Activated CD8-positive, alpha-beta memory T cell treated with anti-CD3 and anti-CD28 coated beads for 48 hours (primary cell): ENCODE data around the gene PKHD1.

ENCODE experiments used
- DNase-seq, 3 experiments: peaks; one replicate each; pipeline ENCODE4 v3.0.0-alpha.2; 2020; ENCODE audit warnings: low read depth in 2 of 3, low spot score in 2 of 3

The PKHD1 gene

DNA sequence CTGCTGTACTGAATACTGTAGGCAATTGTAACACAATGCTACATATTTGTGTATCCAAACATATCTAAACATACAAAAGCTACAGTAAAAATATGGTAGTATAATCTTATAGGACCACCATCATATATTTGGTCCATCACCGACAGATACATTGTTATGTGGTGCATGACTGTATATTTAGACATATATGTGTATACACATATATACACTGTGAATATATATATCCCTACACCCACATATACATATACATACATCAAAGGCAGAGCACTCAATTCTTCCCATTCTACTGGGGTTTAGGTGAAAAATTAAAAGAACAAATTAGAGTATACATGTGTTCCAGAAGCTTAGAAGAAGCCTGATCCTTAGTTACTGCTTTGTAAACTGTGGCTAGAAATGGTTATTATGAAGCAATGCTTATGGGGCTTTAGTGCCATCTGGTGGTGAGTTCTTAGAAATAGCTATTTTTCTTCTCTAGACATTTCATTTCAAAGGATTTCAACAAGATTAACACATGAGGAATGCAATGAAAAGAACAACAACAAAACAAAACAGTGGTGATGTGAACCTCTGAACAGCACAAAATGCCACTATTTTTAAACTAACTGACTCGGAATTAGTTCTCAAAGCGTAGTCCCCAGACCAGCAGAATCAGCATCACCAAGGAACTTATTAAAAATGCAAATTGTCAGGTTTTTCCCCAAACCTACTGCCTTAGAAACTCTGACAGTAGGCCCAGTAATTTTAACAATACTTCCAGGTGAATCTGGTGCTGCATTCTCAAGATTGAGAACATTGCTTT lies 38.0 kb downstream of the PKHD1 start:
- DNase-seq = no peak

- DNase-seq = no peak
Measured at GRCh38 chr6:52046456-52046855, 41.0 kb downstream of the PKHD1 start.

DNA sequence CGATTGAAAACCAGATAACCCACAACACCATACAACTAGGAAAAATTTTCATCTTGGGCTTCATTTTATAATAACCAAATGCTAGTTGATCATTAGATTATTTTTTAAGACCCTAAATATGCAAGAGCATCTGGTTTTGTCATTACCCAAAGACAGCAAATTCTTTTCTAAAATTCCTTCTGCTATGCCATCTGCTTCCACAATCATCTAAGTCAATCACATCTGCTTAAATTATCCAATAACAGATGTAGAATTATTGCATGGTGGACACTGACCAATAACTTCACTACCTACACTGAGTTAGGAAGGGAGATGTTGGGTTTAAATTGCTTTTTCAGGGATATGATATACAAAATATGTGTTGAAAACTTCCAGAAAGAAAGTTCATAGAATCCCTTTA lies 41.9 kb downstream of the PKHD1 start:
- no peak for DNase-seq

DNA sequence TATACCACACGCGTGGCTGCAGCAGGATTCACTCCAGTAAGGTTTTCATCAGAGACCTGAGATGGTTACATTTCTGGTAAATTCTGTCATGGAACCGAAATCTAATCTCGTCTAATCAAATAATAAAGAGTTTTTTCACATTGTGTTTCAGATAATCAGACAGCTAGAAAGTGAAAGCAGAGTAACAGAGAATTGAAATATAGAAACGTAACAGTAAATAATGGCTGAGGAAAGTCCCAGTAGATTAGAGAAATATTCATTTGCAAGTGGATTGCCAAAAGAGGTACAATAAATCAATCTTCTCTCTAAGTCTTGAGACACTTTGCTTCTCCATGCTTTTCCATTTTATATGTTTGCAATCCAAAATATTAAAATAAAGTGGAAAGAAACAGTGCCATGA lies 42.4 kb downstream of the PKHD1 start:
- DNase-seq = no peak

DNA sequence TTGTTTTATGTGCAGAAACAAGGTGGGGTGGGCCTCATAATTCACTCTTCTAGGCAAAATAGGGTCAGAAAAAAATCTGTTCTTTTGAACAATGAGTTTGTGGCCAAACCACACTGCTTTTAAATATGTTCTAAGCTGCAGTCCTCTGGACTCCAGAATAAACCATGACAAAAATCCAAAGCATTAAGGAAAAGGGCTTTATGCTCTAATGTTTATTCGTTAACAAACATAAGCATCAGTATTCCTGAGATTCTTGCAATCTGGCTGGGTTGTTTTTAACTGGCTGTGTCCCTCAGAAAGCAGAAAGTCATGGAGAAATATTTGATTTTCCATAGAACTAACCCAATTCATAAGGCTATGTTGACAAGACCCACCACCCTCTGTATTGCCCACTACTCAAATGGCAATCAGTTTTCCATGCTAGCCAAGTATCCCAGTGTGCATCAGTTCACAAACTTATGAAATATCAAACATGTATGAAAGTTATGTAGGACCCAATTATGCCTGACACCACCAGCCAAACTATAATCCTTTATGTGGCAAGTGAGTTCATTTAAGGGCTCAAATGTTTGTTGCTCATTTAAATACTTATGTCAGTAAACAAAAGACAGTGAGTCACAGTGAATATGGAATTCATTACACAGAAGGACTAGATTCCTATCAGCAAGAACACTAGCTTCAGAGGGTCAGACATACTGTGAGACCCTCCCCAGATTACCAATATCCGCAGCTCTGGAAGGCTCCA lies 45.1 kb downstream of the PKHD1 start:
- DNase-seq = no peak

GRCh38 chr6:52041134-52041533 lies 46.3 kb downstream of the PKHD1 start:
- DNase-seq = no peak

- DNase-seq = no peak
Measured at GRCh38 chr6:52027699-52028098, 59.7 kb downstream of the PKHD1 start.

DNA sequence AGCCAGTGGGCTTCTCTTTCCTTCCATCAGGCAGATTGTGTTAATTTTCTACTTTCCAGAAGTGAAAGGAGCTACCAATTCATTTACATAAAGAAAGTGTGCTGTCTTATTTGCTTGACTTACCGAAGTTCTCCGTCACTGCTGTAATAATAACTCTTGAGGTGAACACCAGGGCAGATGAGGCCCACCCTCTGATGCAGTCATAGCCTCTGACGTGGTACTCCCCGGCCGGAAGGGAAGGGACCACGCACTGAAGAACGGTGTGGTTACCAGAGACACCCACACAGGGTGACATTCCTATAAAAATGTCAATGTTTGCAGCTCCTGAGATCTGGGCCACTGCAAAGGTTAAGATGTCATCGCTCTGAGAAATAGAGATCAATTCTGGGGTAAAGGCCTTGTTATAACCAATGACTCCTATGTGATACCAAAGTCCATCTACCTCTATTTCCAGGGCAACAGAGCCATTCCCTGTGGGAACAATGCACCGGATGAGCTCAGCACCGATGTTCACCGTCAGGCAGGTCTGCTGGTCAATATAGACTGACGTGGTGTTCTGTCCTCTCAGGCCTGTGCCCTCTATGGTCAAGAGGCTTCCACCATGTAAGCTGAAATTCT lies 62.9 kb downstream of the PKHD1 start:
- DNase-seq = no peak

GRCh38 chr6:52022675-52023074 lies 64.7 kb downstream of the PKHD1 start:
- no peak for DNase-seq

DNA sequence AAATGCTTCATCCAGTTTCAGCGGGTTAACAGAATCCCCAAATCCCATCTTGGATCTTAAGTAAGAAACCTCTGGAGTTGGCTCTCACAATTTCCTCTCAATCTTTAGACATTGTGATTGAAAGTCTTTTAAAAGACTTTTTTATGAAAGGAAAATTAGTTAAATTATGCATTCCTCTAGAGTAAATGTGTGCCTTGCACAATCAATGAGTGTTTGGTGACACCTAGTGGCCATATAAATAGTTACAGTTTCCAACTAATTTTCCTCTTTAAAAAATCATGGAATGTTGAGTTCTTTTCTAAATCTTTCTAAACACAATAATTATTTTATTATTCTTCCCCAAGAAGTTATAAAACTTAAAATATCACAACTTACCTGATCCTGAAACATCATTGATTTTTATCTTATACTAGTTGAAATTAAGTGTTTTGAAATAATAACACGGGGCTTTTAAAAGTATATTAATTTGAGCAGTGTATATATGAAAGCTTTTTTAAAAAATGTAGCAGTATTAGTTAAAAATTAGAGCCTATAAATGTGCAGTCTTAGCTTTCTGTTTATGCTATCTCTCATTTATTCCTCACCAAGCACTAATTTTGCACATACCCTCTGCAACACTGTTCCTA lies 66.4 kb downstream of the PKHD1 start:
- DNase-seq = no peak

DNA sequence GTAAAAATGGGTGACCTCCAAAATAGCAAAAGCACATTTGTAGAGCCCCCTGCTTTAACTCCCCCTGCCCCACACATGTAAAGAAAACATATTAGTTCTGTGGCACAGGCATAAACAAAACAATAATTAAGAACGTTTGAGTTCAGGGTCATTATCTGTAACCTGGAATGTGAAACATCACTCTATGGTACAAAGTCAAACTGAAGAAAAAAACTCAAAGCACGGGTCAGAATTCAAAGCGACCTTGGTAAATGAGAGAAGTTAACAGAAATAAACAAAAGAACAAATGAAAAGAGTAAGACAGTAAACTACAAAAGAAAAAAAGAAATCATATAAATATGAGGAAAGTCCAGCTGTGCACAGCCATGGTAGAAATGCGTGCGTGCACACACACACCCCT lies 67.5 kb downstream of the PKHD1 start:
- DNase-seq = no peak

GRCh38 chr6:52019092-52019491 lies 68.3 kb downstream of the PKHD1 start:
- DNase-seq = no peak

DNA sequence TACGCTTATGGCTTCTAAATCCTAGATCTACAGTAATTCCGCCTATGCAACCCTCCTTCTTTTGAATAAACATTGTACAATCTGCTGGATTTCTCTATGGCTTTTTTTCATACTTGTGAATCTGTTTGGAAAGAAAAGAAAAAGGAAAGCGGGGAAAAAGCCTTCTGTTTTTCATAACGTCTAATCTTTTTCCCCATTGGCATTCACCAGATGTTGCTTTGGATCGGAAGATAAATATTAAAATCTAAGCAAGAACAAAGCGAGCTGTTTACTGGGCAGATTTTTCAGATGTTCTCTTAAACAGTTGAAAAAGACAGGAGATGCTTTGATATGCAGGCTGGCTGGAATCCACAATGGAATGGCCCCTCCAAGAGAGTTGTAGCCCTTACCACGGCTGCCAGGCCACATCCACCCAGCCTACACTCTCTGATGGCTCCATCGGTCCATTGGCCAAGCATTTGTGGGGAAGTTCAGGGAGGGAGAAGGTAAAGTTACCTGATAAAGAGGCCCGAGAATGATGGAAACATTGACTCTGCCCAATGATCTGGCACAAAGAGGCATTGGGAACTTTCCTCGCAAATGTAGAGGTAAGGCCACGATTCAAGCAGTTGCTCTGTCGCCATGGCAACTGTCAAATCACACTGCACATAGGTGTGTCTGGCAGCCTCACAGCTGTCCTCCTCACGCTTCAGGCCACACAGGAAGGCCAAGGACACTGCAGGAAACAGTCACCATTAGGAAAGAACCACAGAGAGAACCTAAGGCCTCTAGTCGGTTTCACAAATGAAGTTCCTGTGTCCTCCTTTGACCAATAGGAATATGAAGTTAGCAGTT lies 70.3 kb downstream of the PKHD1 start:
- DNase-seq = no peak

DNA sequence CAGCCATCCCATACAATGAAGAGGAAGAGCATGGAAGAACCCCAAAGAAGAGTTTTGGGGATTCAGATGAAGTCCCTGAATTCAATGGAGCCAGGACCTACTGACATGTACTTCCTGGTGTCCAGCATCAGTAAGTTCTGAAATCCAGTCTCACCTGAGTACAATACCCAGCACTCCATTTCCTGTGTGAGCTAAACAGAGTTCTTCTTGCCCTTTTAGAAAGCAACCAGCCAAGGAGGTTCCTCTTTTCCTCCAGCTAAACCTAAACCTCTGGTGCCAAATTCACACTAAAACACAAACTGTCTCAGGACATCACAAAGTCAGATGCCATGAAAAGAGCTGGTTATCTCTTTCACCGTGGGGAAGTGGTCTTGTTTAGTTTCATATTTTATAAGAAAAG lies 71.5 kb downstream of the PKHD1 start:
- no peak for DNase-seq

- no peak for DNase-seq
Measured at GRCh38 chr6:52014391-52014790, 73.0 kb downstream of the PKHD1 start.

- DNase-seq = no peak
Measured at GRCh38 chr6:52013035-52013434, 74.4 kb downstream of the PKHD1 start.

DNA sequence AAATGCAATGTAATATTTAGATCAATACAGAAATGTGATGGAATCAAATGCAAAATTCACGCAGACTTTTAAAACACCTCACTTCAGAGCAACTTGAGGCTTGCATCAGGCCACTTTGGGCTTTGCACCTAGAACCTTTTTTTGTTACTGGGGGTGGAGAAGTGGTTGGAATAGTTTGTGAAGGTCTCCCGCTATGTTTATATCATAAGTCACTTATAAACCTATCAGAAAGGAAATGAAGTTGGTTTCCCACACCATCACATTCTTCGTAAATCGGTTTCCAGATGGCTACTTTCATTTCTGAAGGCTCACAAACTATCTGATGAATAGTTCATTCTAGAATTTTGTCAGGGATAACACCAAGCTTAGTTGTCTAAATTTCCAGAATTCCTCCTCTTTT lies 74.8 kb downstream of the PKHD1 start:
- DNase-seq = no peak

DNA sequence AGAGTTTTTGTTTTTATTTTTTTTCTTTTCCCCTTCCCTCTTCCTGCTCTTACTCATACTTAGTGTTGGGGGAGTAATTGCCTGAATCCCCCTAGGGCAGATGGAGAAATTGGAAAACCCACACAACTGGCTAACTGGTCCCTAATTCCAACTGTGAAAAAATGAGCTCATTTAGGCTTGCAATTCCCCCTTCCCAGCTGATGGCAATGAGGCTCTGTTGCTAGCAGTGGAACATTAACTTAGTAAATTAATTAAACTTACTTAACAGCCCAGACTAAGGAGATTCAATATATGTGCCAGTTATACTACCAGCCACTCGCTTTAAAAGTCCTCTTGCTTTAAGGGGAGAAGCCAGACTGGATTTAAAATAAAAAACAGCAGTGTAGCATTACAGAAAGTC lies 76.6 kb downstream of the PKHD1 start:
- DNase-seq = no peak

DNA sequence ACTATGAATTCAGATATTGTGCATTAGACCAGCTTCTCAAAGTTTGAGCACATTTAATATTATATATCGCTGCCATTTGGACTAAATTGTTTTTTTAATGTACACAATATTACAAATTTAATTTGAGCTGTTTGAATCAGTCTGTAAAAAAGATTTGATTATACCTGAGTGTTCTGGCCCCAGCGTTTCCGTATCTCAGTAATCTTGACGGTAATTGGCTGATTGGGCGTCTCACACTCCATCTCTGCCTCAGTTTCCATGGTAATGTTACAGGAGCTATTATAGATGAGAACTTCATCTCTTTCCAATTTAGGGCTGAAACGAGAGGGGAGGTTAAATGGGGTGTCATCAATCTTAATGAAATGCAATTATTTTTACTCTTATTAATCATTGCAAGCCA lies 77.3 kb downstream of the PKHD1 start:
- DNase-seq = no peak

GRCh38 chr6:52009466-52010140 lies 77.8 kb downstream of the PKHD1 start:
- DNase-seq = no peak
